H1 (cell line): ENCODE results near the gene ANKRD61. TPM values are rescaled to one million over a fixed set of nuclear protein-coding genes. Genes with fewer than 3 reads are reported as not detected.

Experiments used
- CTCF ChIA-PET: fragments of 300-600 bp; sonication (Branson Sonifier 250); formaldehyde crosslinking; loops from one replicate; lab custom pipeline; 2021; ENCODE audit not compliant: partially characterized antibody; lab: Charles Lee
- POLR2A ChIA-PET: fragments of 300-600 bp; sonication (Branson Sonifier 250); formaldehyde crosslinking; loops from one replicate; lab custom pipeline; 2021; ENCODE audit warnings: inconsistent platforms; ENCODE audit not compliant: partially characterized antibody; lab: Charles Lee
- DNase-seq, 2 experiments: peaks; one replicate each; pipeline versions ENCODE4 v3.0.0 to v3.0.0-alpha.2; 2010 to 2022; ENCODE audit warnings: low spot score in 2 of 2, low read depth in 1 of 2, mixed read lengths in 1 of 2
- FAIRE-seq: peaks from 2 replicates; lab custom pipeline; 2011; peaks lifted over from hg19 to GRCh38; lab: Jason Lieb, UNC
- H2AFZ ChIP-seq: 2 replicates; pipeline ENCODE4 v1.8.1; 2012; ENCODE audit warnings: low read length, inconsistent platforms
- H2AK5ac ChIP-seq: 2 replicates; pipeline ENCODE4 v1.6.1; 2013; ENCODE audit warnings: low read depth, low read length
- H2BK120ac ChIP-seq: replicated peaks from 2 replicates; pipeline ENCODE3; 2013; ENCODE audit warnings: low read depth, low read length, inconsistent platforms
- H2BK12ac ChIP-seq: 2 replicates; pipeline ENCODE4 v1.6.1; 2013; ENCODE audit warnings: low read depth, low read length
- H2BK15ac ChIP-seq: 2 replicates; pipeline ENCODE4 v1.6.1; 2013; ENCODE audit warnings: low read length
- H2BK20ac ChIP-seq: 2 replicates; pipeline ENCODE4 v1.6.1; 2013; ENCODE audit warnings: low read length
- H2BK5ac ChIP-seq: 2 replicates; pipeline ENCODE4 v1.6.1; 2013; ENCODE audit warnings: low read depth, low read length
- H3K14ac ChIP-seq: 2 replicates; pipeline ENCODE4 v1.6.1; 2013; ENCODE audit warnings: inconsistent platforms; ENCODE audit not compliant: insufficient read length
- H3K18ac ChIP-seq: 2 replicates; pipeline ENCODE4 v1.6.1; 2013; ENCODE audit warnings: low read length; ENCODE audit errors: extremely low read depth
- H3K23ac ChIP-seq: 2 replicates; pipeline ENCODE4 v1.6.1; 2013; ENCODE audit warnings: inconsistent platforms; ENCODE audit not compliant: insufficient read length
- H3K23me2 ChIP-seq: 2 replicates; pipeline ENCODE4 v1.6.1; 2013; ENCODE audit warnings: low read depth, low read length
- H3K27ac ChIP-seq: 2 replicates; pipeline ENCODE4 v1.6.1; 2011; ENCODE audit warnings: low read depth, low read length, inconsistent platforms
- H3K27me3 ChIP-seq, 4 experiments: replicated peaks in 1 of 4; 1 replicate in 1 of 4; 2 replicates in 3 of 4; pipeline versions ENCODE4 v1.6.1 to v1.8.1; 2011 to 2013; ENCODE audit warnings: low read length in 3 of 4, mild to moderate bottlenecking in 3 of 4, inconsistent platforms in 2 of 4, mixed read lengths in 2 of 4, moderate library complexity in 1 of 4; ENCODE audit not compliant: control insufficient read depth in 3 of 4, insufficient read depth in 3 of 4; ENCODE audit errors: extremely low read depth in 1 of 4
- H3K36me3 ChIP-seq, 4 experiments: 2 replicates each; pipeline versions ENCODE4 v1.6.1 to v1.8.1; 2011 to 2013; ENCODE audit warnings: mild to moderate bottlenecking in 4 of 4, low read length in 3 of 4, moderate library complexity in 2 of 4, control low read depth in 1 of 4, inconsistent platforms in 1 of 4; ENCODE audit not compliant: insufficient read depth in 4 of 4, control insufficient read depth in 2 of 4
- H3K4ac ChIP-seq: replicated peaks from 2 replicates; pipeline ENCODE3; 2013; ENCODE audit warnings: low read length, low read depth, mixed read lengths, inconsistent platforms; ENCODE audit not compliant: insufficient read length
- H3K4me1 ChIP-seq, 4 experiments: replicated peaks in 1 of 4; 1 replicate in 1 of 4; 2 replicates in 3 of 4; pipeline versions ENCODE4 v1.6.1 to v1.8.1; 2011 to 2013; ENCODE audit warnings: low read length in 3 of 4, inconsistent platforms in 2 of 4, mixed read lengths in 1 of 4; ENCODE audit not compliant: insufficient read depth in 4 of 4, control insufficient read depth in 3 of 4
- H3K4me2 ChIP-seq, 2 experiments: 2 replicates each; pipeline versions ENCODE4 v1.6.1 to v1.8.1; 2011 to 2013; ENCODE audit warnings: low read depth in 2 of 2, low read length in 2 of 2, control low read depth in 1 of 2, inconsistent platforms in 1 of 2, mild to moderate bottlenecking in 1 of 2; ENCODE audit not compliant: insufficient read depth in 1 of 2
- H3K4me3 ChIP-seq, 4 experiments: fragments of 200-600, 300-600 bp in 1 of 4; sonication (generic), shearing (Covaris generic), sonication (Bioruptor Twin) in 1 of 4; 2 replicates each; pipeline versions ENCODE4 v1.5.1 to v1.8.1; 2011 to 2016; ENCODE audit warnings: low read length in 4 of 4, low read depth in 3 of 4, control low read depth in 2 of 4, inconsistent platforms in 2 of 4, mild to moderate bottlenecking in 2 of 4, mixed read lengths in 1 of 4, moderate library complexity in 1 of 4; ENCODE audit not compliant: insufficient read depth in 2 of 4; ENCODE audit errors: extremely low read depth in 1 of 4
- H3K56ac ChIP-seq: replicated peaks from 2 replicates; pipeline ENCODE3; 2013; ENCODE audit warnings: low read depth, mild to moderate bottlenecking, mixed read lengths, low read length, inconsistent platforms; ENCODE audit not compliant: insufficient read length
- H3K79me1 ChIP-seq: 2 replicates; pipeline ENCODE4 v1.6.1; 2013; ENCODE audit warnings: low read depth, low read length, control low read depth
- H3K79me2 ChIP-seq, 2 experiments: 2 replicates each; pipeline versions ENCODE4 v1.6.1 to v1.8.1; 2012 to 2013; ENCODE audit warnings: low read length in 2 of 2, mild to moderate bottlenecking in 2 of 2, inconsistent platforms in 1 of 2; ENCODE audit not compliant: insufficient read depth in 2 of 2, control insufficient read depth in 1 of 2
- H3K9ac ChIP-seq, 4 experiments: replicated peaks in 1 of 4; 1 replicate in 1 of 4; 2 replicates in 3 of 4; pipeline versions ENCODE4 v1.6.1 to v1.8.1; 2011 to 2013; ENCODE audit warnings: low read depth in 3 of 4, low read length in 3 of 4, control low read depth in 2 of 4, mild to moderate bottlenecking in 2 of 4, moderate library complexity in 2 of 4, inconsistent platforms in 1 of 4; ENCODE audit errors: extremely low read depth in 1 of 4
- H3K9me3 ChIP-seq, 2 experiments: 2 replicates each; pipeline versions ENCODE4 v1.6.1 to v1.8.1; 2012 to 2013; ENCODE audit warnings: mild to moderate bottlenecking in 2 of 2, moderate library complexity in 2 of 2, control low read depth in 1 of 2, inconsistent platforms in 1 of 2, low read depth in 1 of 2, low read length in 1 of 2, mixed read lengths in 1 of 2; ENCODE audit not compliant: insufficient read depth in 2 of 2
- H4K20me1 ChIP-seq, 2 experiments: replicated peaks in 1 of 2; 2 replicates each; pipeline versions ENCODE3 to v1.8.1; 2011 to 2013; ENCODE audit warnings: inconsistent platforms in 2 of 2, low read length in 2 of 2, mild to moderate bottlenecking in 1 of 2; ENCODE audit not compliant: insufficient read depth in 2 of 2, control insufficient read depth in 1 of 2
- H4K5ac ChIP-seq: 2 replicates; pipeline ENCODE4 v1.6.1; 2013; ENCODE audit warnings: low read length, low read depth, mixed read lengths, inconsistent platforms; ENCODE audit not compliant: insufficient read length
- H4K8ac ChIP-seq: 2 replicates; pipeline ENCODE4 v1.8.0; 2013; ENCODE audit warnings: mild to moderate bottlenecking, moderate library complexity, low read length, inconsistent platforms; ENCODE audit not compliant: insufficient read depth; ENCODE audit errors: extremely low read depth
- H4K91ac ChIP-seq: replicated peaks from 2 replicates; pipeline ENCODE3; 2013; ENCODE audit warnings: low read length, mixed read lengths, inconsistent platforms; ENCODE audit not compliant: insufficient read length
- BRCA1 ChIP-seq: IDR thresholded peaks from 2 replicates; pipeline ENCODE4 v1.6.1; 2012; ENCODE audit warnings: low read depth, low read length, improper control_type of control experiment
- CEBPB ChIP-seq: IDR thresholded peaks from 2 replicates; pipeline ENCODE4 v1.6.1; 2012; ENCODE audit warnings: low read depth, low read length
- EP300 ChIP-seq, 2 experiments: IDR thresholded peaks; 1 replicate in 1 of 2; 2 replicates in 1 of 2; pipeline ENCODE4 v1.6.1; 2011 to 2012; ENCODE audit warnings: low read depth in 2 of 2, low read length in 2 of 2, mild to moderate bottlenecking in 2 of 2, borderline replicate concordance in 1 of 2, inconsistent platforms in 1 of 2, moderate library complexity in 1 of 2
- EZH2 ChIP-seq: fragments of 200-600 bp; sonication (generic); IDR thresholded peaks from 2 replicates; pipeline ENCODE4 v1.7.1; 2012; ENCODE audit warnings: low read depth, mild to moderate bottlenecking, moderate library complexity, low read length, inconsistent platforms; ENCODE audit not compliant: severe bottlenecking
- FOSL1 ChIP-seq: IDR thresholded peaks from 2 replicates; pipeline ENCODE4 v1.6.1; 2011; ENCODE audit warnings: mild to moderate bottlenecking, low read depth, low read length, moderate library complexity; ENCODE audit not compliant: insufficient read depth
- GABPA ChIP-seq: IDR thresholded peaks from 2 replicates; pipeline ENCODE4 v1.6.1; 2011; ENCODE audit warnings: mild to moderate bottlenecking, low read length, moderate library complexity, borderline replicate concordance; ENCODE audit not compliant: insufficient read depth
- HDAC6 ChIP-seq: IDR thresholded peaks from one replicate; pipeline ENCODE4 v1.7.1; 2012; ENCODE audit warnings: low read depth, mild to moderate bottlenecking, inconsistent platforms, low read length, moderate library complexity
- MAFK ChIP-seq: IDR thresholded peaks from 2 replicates; pipeline ENCODE4 v1.6.1; 2012; ENCODE audit warnings: low read depth, mild to moderate bottlenecking, improper control_type of control experiment, low read length
- WGBS, 2 experiments: shearing (Covaris generic) in 1 of 2; methylation state at CpG; one replicate each; pipeline versions ENCODE4 v1.1.6 to v1.1.7; 2013 to 2015; ENCODE audit warnings: low lambda C conversion rate in 2 of 2, mixed read lengths in 2 of 2, inconsistent platforms in 1 of 2, low coverage in 1 of 2, missing lambda C conversion rate in 1 of 2; ENCODE audit not compliant: insufficient replicate concordance in 2 of 2, insufficient coverage in 1 of 2, insufficient read length in 1 of 2; ENCODE audit errors: extremely low coverage in 1 of 2, missing lambda C conversion rate in 1 of 2; 5-methylcytosine and 5-hydroxymethylcytosine counted together
- polyA plus RNA-seq, 7 experiments: library from polyadenylated mRNA; depleted of rRNA in 3 of 7; stranded (reverse) in 5 of 7; unstranded in 2 of 7; fragments of >200 nt in 5 of 7; fragments of 200-250 nt in 2 of 7; gene quantifications; 1 replicate in 5 of 7; 2 replicates in 1 of 7; 4 replicates in 1 of 7; pipeline versions ENCODE4 v1.2.1 to v1.2.3, GENCODE V29; 2011 to 2013; ENCODE audit warnings: missing spikeins in 2 of 7, mixed read lengths in 2 of 7
- total RNA-seq: library from RNA; stranded (reverse); fragmentation: NEBNext Ultra II Directional; extraction: Animal tissue kit (Norgen Biotek cat#: 25700); gene quantifications from 2 replicates; pipeline ENCODE4 v1.2.1, GENCODE V29; 2021
- TF ChIP-seq, protein P1 (sequence below), 3 experiments: IDR thresholded peaks; 1 replicate in 2 of 3; 2 replicates in 1 of 3; pipeline versions ENCODE4 v1.5.1 to v1.6.1; 2011; ENCODE audit warnings: low read length in 3 of 3, mild to moderate bottlenecking in 3 of 3, inconsistent platforms in 2 of 3, low read depth in 1 of 3, moderate library complexity in 1 of 3; ENCODE audit not compliant: insufficient read depth in 1 of 3; ENCODE audit errors: control extremely low read depth in 1 of 3
- TF ChIP-seq, protein P2 (sequence below): IDR thresholded peaks from 2 replicates; pipeline ENCODE4 v1.6.1; 2012; ENCODE audit warnings: low read length, inconsistent platforms

Gene ANKRD61
- total and polyA plus RNA-seq, 2 of the 8 experiments (the other 6 are each of a cell fraction or from before 2014, with no cell fraction given), result 0.23 to 0.32 TPM

DNA sequence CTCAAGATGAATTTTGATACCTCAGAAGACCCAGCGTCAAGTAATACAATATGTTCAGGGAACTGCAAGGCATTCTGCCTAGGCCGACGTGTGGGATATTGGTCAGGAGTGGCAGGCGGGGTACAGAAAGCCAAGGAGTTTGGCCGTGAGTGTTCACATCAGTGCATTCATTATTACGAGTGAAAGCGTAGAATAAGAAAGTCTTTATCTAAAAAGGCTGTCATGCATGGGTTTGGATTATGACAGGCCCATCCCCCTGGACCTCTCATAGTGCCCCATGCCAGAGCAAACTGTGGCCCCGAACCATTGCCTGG lies 14.6 kb upstream of the ANKRD61 start:
- H4K8ac ChIP-seq, result no peak overlapping the region
- H2AFZ ChIP-seq, result no peak overlapping the region
- FAIRE-seq, result no peak
- no peak overlapping the region for H3K14ac ChIP-seq
- POLR2A ChIA-PET, result no interaction called here
- DNase-seq, result no peak
- H3K18ac ChIP-seq, result no peak overlapping the region
- H4K91ac ChIP-seq, result no peak overlapping the region
- no peak overlapping the region for H3K56ac ChIP-seq
- H3K79me2 ChIP-seq, result peaks cover 2 to 29% of the 10 kb centered on the region in 2 experiments; a peak in 3 of 4 replicates
- H2AK5ac ChIP-seq, result no peak overlapping the region
- CTCF ChIA-PET, result interaction anchor here (1.6 to 4.5 kb wide), 2 partner anchors 10 to 161 kb away, joined by 3 to 31 read pairs; no protein-coding TSS in a partner anchor
- H3K27me3 ChIP-seq, result no peaks in the 10 kb centered on the region
- no peak overlapping the region for H3K23ac ChIP-seq
- no peak overlapping the region for H3K4ac ChIP-seq
- H3K79me1 ChIP-seq, result peaks cover 4% of the 10 kb centered on the region
- no peak overlapping the region for H2BK120ac ChIP-seq
- no peak overlapping the region for H3K9ac ChIP-seq
- peaks cover 39 to 84% (median 59%) of the 10 kb centered on the region in 4 experiments for H3K36me3 ChIP-seq
- peaks cover 2 to 11% of the 10 kb centered on the region in 2 experiments for H4K20me1 ChIP-seq
- 91% methylated on average over 8 of the region's 8 CpGs; no CpG with 5 or more reads in 1 of the 2 experiments for WGBS, 2 experiments
- H2BK5ac ChIP-seq, result no peak overlapping the region
- H2BK20ac ChIP-seq, result no peak overlapping the region
- no peaks in the 10 kb centered on the region for H3K23me2 ChIP-seq
- no peak overlapping the region for H4K5ac ChIP-seq
- no peak overlapping the region for H2BK15ac ChIP-seq
- H3K4me2 ChIP-seq, result no peak overlapping the region
- H3K4me1 ChIP-seq, result no peaks in the 10 kb centered on the region
- no peak overlapping the region for H3K27ac ChIP-seq
- H3K9me3 ChIP-seq, result no peaks in the 10 kb centered on the region
- H3K4me3 ChIP-seq, result no peak overlapping the region
- H2BK12ac ChIP-seq, result no peak overlapping the region
- no peak for TF ChIP-seq FOSL1
- TF ChIP-seq BRCA1, result no peak
- TF ChIP-seq EZH2, result no peak
- no peak for TF ChIP-seq GABPA
- no peak for TF ChIP-seq MAFK
- TF ChIP-seq CEBPB, result no peak
- TF ChIP-seq HDAC6, result no peak
- TF ChIP-seq, protein P1, sequence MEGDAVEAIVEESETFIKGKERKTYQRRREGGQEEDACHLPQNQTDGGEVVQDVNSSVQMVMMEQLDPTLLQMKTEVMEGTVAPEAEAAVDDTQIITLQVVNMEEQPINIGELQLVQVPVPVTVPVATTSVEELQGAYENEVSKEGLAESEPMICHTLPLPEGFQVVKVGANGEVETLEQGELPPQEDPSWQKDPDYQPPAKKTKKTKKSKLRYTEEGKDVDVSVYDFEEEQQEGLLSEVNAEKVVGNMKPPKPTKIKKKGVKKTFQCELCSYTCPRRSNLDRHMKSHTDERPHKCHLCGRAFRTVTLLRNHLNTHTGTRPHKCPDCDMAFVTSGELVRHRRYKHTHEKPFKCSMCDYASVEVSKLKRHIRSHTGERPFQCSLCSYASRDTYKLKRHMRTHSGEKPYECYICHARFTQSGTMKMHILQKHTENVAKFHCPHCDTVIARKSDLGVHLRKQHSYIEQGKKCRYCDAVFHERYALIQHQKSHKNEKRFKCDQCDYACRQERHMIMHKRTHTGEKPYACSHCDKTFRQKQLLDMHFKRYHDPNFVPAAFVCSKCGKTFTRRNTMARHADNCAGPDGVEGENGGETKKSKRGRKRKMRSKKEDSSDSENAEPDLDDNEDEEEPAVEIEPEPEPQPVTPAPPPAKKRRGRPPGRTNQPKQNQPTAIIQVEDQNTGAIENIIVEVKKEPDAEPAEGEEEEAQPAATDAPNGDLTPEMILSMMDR (IDR thresholded peaks at IDR 0.05; ENCODE audit: control extremely low read depth in 1 of 3, insufficient read depth in 1 of 3, low read depth in 1 of 3, low read length in 3 of 3), result no peak
- TF ChIP-seq EP300 (IDR thresholded peaks at IDR 0.05; ENCODE audit: borderline replicate concordance in 1 of 2, low read depth in 2 of 2, low read length in 2 of 2), result no peak
- TF ChIP-seq, protein P2, sequence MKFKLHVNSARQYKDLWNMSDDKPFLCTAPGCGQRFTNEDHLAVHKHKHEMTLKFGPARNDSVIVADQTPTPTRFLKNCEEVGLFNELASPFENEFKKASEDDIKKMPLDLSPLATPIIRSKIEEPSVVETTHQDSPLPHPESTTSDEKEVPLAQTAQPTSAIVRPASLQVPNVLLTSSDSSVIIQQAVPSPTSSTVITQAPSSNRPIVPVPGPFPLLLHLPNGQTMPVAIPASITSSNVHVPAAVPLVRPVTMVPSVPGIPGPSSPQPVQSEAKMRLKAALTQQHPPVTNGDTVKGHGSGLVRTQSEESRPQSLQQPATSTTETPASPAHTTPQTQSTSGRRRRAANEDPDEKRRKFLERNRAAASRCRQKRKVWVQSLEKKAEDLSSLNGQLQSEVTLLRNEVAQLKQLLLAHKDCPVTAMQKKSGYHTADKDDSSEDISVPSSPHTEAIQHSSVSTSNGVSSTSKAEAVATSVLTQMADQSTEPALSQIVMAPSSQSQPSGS, result no peak
